DOHH2 (cell line): ENCODE results near the gene ARHGAP29.

Source experiments
- EZH2phosphoT487 ChIP-seq: fragments of 200-600 bp; sonication (generic); IDR thresholded peaks from 2 replicates; pipeline ENCODE4 v1.6.1; 2017; ENCODE audit warnings: borderline replicate concordance, mild to moderate bottlenecking, antibody characterized with exemption, low read length, moderate library complexity, mixed read lengths
- TF ChIP-seq, protein P1 (sequence below): fragments of 200-600 bp; sonication (generic); IDR thresholded peaks from one replicate; pipeline ENCODE4 v1.5.1; 2014; ENCODE audit warnings: antibody characterized with exemption, mild to moderate bottlenecking, low read depth, low read length; ENCODE audit not compliant: poor library complexity, severe bottlenecking

DNA sequence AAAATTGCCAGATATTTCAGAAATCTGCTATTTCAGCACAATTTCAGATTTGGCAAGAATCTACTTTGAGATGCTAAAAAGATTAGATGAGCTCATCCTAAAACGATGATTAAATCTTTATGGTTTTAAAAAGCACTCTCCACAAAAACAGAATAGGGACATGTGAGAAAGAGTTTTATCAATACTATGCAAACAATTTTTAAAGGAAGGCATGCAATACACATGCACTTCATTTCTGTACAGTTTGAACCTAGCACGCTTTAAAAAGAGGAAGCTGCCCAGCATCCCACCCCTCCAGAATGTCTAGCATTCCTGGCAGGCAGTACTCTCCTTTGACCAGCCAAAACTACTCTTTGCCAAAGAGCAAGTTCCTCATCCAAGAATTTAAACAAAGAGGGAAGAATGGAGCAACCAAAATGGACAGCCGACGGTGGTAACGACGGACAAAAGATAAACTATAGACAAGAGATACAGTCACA, 1.3 kb downstream of the ARHGAP29 start:
- TF ChIP-seq, protein P1, sequence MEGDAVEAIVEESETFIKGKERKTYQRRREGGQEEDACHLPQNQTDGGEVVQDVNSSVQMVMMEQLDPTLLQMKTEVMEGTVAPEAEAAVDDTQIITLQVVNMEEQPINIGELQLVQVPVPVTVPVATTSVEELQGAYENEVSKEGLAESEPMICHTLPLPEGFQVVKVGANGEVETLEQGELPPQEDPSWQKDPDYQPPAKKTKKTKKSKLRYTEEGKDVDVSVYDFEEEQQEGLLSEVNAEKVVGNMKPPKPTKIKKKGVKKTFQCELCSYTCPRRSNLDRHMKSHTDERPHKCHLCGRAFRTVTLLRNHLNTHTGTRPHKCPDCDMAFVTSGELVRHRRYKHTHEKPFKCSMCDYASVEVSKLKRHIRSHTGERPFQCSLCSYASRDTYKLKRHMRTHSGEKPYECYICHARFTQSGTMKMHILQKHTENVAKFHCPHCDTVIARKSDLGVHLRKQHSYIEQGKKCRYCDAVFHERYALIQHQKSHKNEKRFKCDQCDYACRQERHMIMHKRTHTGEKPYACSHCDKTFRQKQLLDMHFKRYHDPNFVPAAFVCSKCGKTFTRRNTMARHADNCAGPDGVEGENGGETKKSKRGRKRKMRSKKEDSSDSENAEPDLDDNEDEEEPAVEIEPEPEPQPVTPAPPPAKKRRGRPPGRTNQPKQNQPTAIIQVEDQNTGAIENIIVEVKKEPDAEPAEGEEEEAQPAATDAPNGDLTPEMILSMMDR: no peak
- no peak for TF ChIP-seq EZH2phosphoT487
